Hepatocyte (in vitro differentiated cells): ENCODE data around the gene PLCL2. TPM values are rescaled to one million over a fixed set of nuclear protein-coding genes. Genes with fewer than 3 reads are reported as not detected.

Source experiments
- DNase-seq: peaks from one replicate; pipeline ENCODE4 v3.0.0-alpha.2; 2016; ENCODE audit warnings: low spot score
- H2AFZ ChIP-seq: fragments of 200-600 bp; sonication (generic); 2 replicates; pipeline ENCODE4 v1.6.0; 2016; ENCODE audit warnings: antibody characterized with exemption, mild to moderate bottlenecking
- H3K27ac ChIP-seq: fragments of 200-600 bp; sonication (generic); 2 replicates; pipeline ENCODE4 v1.5.1; 2016; ENCODE audit warnings: mild to moderate bottlenecking
- H3K27me3 ChIP-seq: fragments of 200-600 bp; sonication (generic); 2 replicates; pipeline ENCODE4 v1.6.1; 2016
- H3K36me3 ChIP-seq: fragments of 200-600 bp; sonication (generic); replicated peaks from 2 replicates; pipeline ENCODE4 v1.5.1; 2016; ENCODE audit warnings: low read depth; ENCODE audit not compliant: insufficient read depth
- H3K4me1 ChIP-seq: fragments of 200-600 bp; sonication (generic); 2 replicates; pipeline ENCODE4 v1.5.1; 2016; ENCODE audit warnings: mild to moderate bottlenecking, moderate library complexity; ENCODE audit not compliant: insufficient read depth
- H3K4me2 ChIP-seq: fragments of 200-600 bp; sonication (generic); 2 replicates; pipeline ENCODE4 v1.6.0; 2016
- H3K4me3 ChIP-seq: fragments of 200-600 bp; sonication (generic); 2 replicates; pipeline ENCODE4 v1.5.1; 2016; ENCODE audit warnings: mild to moderate bottlenecking
- H3K79me2 ChIP-seq: fragments of 200-600 bp; sonication (generic); 2 replicates; pipeline ENCODE4 v1.6.0; 2017; ENCODE audit warnings: mild to moderate bottlenecking
- H3K9me2 ChIP-seq: fragments of 200-600 bp; sonication (generic); replicated peaks from 2 replicates; pipeline ENCODE4 v1.6.0; 2017; ENCODE audit warnings: mild to moderate bottlenecking; ENCODE audit not compliant: insufficient read depth
- H3K9me3 ChIP-seq: fragments of 200-600 bp; sonication (generic); 2 replicates; pipeline ENCODE4 v1.5.1; 2016; ENCODE audit warnings: low read depth, mild to moderate bottlenecking
- H4K20me1 ChIP-seq: fragments of 200-600 bp; sonication (generic); 2 replicates; pipeline ENCODE4 v1.6.0; 2016; ENCODE audit warnings: mild to moderate bottlenecking; ENCODE audit not compliant: insufficient read depth, poor library complexity, severe bottlenecking
- CTCF ChIP-seq: fragments of 200-600 bp; sonication (generic); IDR thresholded peaks from 2 replicates; pipeline ENCODE4 v1.5.1; 2016; ENCODE audit warnings: antibody characterized with exemption, mild to moderate bottlenecking; ENCODE audit not compliant: poor library complexity
- EZH2 ChIP-seq: fragments of 200-600 bp; sonication (generic); IDR thresholded peaks from 2 replicates; pipeline ENCODE4 v1.6.1; 2016; ENCODE audit warnings: antibody characterized with exemption, mild to moderate bottlenecking, borderline replicate concordance
- EZH2phosphoT487 ChIP-seq: fragments of 200-600 bp; sonication (generic); IDR thresholded peaks from one replicate; pipeline ENCODE4 v1.6.1; 2018; ENCODE audit warnings: antibody characterized with exemption, mild to moderate bottlenecking, low read depth, moderate library complexity; ENCODE audit not compliant: unreplicated experiment, severe bottlenecking
- WGBS: methylation state at CpG from one replicate; pipeline ENCODE4 v1.1.6; 2016; ENCODE audit warnings: low lambda C conversion rate; ENCODE audit errors: missing lambda C conversion rate; 5-methylcytosine and 5-hydroxymethylcytosine counted together
- polyA plus RNA-seq: library from polyadenylated mRNA; unstranded; fragments of >200 nt; fragmentation: Nextera tagmentation; extraction: Ambion mirVana; gene quantifications from 2 replicates; pipeline ENCODE4 v1.2.1, GENCODE V29; 2016
- total RNA-seq: library from RNA; depleted of rRNA; stranded (reverse); fragments of >200 nt; gene quantifications from 2 replicates; pipeline ENCODE4 v1.2.3, GENCODE V29; 2014

Gene PLCL2
- total and polyA plus RNA-seq, 2 experiments from 2014 or later = 3.2 to 14.2 TPM

GRCh38 chr3:16936676-16937230 lies 52.0 kb downstream of the PLCL2 start:
- 72% methylated on average over 7 of the region's 7 CpGs for WGBS
- Histone ChIP-seq H3K27ac (no peak overlapping the region), H3K36me3 (no peaks in the 10 kb centered on the region), H3K27me3 (no peaks in the 10 kb centered on the region), H3K4me1 (no peaks in the 10 kb centered on the region), H2AFZ (no peak overlapping the region), H4K20me1 (no peaks in the 10 kb centered on the region), H3K9me2 (no peaks in the 10 kb centered on the region), H3K4me2 (no peak overlapping the region), H3K4me3 (no peak overlapping the region), H3K9me3 (no peaks in the 10 kb centered on the region), H3K79me2 (peaks cover 4% of the 10 kb centered on the region)
- no peak for DNase-seq
- TF ChIP-seq EZH2 = no peak
- TF ChIP-seq EZH2phosphoT487 = no peak
- no peak for TF ChIP-seq CTCF

GRCh38 chr3:16937326-16937845 lies 52.6 kb downstream of the PLCL2 start:
- 90% methylated on average over 6 of the region's 6 CpGs for WGBS
- Histone ChIP-seq H3K36me3 (no peaks in the 10 kb centered on the region), H3K9me3 (no peaks in the 10 kb centered on the region), H3K27me3 (no peaks in the 10 kb centered on the region), H3K4me2 (no peak overlapping the region), H4K20me1 (no peaks in the 10 kb centered on the region), H3K27ac (no peak overlapping the region), H3K4me1 (no peaks in the 10 kb centered on the region), H3K9me2 (no peaks in the 10 kb centered on the region), H3K4me3 (no peak overlapping the region), H2AFZ (no peak overlapping the region), H3K79me2 (peaks cover 4% of the 10 kb centered on the region)
- DNase-seq = no peak
- no peak for TF ChIP-seq EZH2phosphoT487
- no peak for TF ChIP-seq EZH2

GRCh38 chr3:16940769-16941700 lies 56.3 kb downstream of the PLCL2 start:
- H3K4me2 ChIP-seq = no peak overlapping the region
- H4K20me1 ChIP-seq = no peaks in the 10 kb centered on the region
- H3K27me3 ChIP-seq = no peaks in the 10 kb centered on the region
- TF ChIP-seq EZH2 = no peak
- no peak for TF ChIP-seq CTCF
- TF ChIP-seq EZH2phosphoT487 = no peak
- no peaks in the 10 kb centered on the region for H3K9me3 ChIP-seq
- peak overlapping the region; percentile 11 for H3K27ac ChIP-seq
- no peaks in the 10 kb centered on the region for H3K9me2 ChIP-seq
- no peak for DNase-seq
- no peaks in the 10 kb centered on the region for H3K4me1 ChIP-seq
- H3K79me2 ChIP-seq = peaks cover 2% of the 10 kb centered on the region
- H3K36me3 ChIP-seq = no peaks in the 10 kb centered on the region
- no peak overlapping the region for H3K4me3 ChIP-seq
- WGBS = 67% methylated on average over 7 of the region's 7 CpGs
- no peak overlapping the region for H2AFZ ChIP-seq

GRCh38 chr3:16942955-16943354 lies 58.2 kb downstream of the PLCL2 start:
- no peak overlapping the region for H3K27ac ChIP-seq
- no peaks in the 10 kb centered on the region for H3K9me3 ChIP-seq
- 65% methylated on average over 1 of the region's 1 CpG for WGBS
- no peaks in the 10 kb centered on the region for H3K36me3 ChIP-seq
- H4K20me1 ChIP-seq = no peaks in the 10 kb centered on the region
- H3K4me2 ChIP-seq = no peak overlapping the region
- no peak for DNase-seq
- H2AFZ ChIP-seq = no peak overlapping the region
- H3K9me2 ChIP-seq = no peaks in the 10 kb centered on the region
- TF ChIP-seq EZH2 (no peak), EZH2phosphoT487 (no peak), CTCF (no peak)
- no peaks in the 10 kb centered on the region for H3K27me3 ChIP-seq
- H3K4me3 ChIP-seq = no peak overlapping the region
- no peaks in the 10 kb centered on the region for H3K4me1 ChIP-seq
- H3K79me2 ChIP-seq = no peaks in the 10 kb centered on the region
